Coronary artery (tissue), 2 donors: ENCODE measurements around the gene CNOT4.
"Not testable (repeated sequence)": the region's sequence is repeated elsewhere in the genome, so short reads cannot be mapped to it uniquely, and the experiment has no call there.

Experiments used
- DNase-seq: peaks from one replicate; pipeline ENCODE4 v3.0.0-alpha.2; 2017; ENCODE audit warnings: low spot score
- H3K27ac ChIP-seq, 2 donors: fragments of 200-600 bp; sonication (generic); one replicate each; pipeline ENCODE4 v1.5.1; 2016 to 2019
- H3K4me3 ChIP-seq: fragments of 200-600 bp; sonication (generic); 2 replicates; pipeline ENCODE4 v1.5.1; 2016; ENCODE audit warnings: mild to moderate bottlenecking, moderate library complexity
- TF ChIP-seq, protein P1 (sequence below): fragments of 200-600 bp; sonication (generic); IDR thresholded peaks from one replicate; pipeline ENCODE4 v1.5.1; 2019; ENCODE audit warnings: antibody characterized with exemption

CNOT4 gene

DNA sequence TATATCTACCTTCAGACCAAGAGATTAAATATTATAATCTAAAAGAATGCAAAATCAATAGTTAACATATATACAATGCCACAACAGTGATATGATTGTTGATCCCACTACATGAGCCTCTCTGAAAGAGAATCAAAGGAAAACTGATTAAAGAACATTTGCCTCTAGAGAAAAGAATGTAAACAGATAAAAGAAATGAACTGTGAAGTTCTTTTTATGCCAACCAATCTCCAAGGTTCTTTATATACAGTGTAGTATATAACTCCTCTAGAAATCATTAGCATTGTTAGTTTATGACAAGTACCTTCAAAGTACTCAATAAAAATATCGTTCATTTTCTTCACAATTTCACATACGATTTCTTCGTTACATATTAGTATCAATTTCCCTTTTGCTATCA, 20.1 kb downstream of the CNOT4 start:
- TF ChIP-seq, protein P1, sequence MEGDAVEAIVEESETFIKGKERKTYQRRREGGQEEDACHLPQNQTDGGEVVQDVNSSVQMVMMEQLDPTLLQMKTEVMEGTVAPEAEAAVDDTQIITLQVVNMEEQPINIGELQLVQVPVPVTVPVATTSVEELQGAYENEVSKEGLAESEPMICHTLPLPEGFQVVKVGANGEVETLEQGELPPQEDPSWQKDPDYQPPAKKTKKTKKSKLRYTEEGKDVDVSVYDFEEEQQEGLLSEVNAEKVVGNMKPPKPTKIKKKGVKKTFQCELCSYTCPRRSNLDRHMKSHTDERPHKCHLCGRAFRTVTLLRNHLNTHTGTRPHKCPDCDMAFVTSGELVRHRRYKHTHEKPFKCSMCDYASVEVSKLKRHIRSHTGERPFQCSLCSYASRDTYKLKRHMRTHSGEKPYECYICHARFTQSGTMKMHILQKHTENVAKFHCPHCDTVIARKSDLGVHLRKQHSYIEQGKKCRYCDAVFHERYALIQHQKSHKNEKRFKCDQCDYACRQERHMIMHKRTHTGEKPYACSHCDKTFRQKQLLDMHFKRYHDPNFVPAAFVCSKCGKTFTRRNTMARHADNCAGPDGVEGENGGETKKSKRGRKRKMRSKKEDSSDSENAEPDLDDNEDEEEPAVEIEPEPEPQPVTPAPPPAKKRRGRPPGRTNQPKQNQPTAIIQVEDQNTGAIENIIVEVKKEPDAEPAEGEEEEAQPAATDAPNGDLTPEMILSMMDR, result no peak
- Histone ChIP-seq H3K4me3 (no peak overlapping the region), H3K27ac (no peak overlapping the region)
- DNase-seq, result no peak

DNA sequence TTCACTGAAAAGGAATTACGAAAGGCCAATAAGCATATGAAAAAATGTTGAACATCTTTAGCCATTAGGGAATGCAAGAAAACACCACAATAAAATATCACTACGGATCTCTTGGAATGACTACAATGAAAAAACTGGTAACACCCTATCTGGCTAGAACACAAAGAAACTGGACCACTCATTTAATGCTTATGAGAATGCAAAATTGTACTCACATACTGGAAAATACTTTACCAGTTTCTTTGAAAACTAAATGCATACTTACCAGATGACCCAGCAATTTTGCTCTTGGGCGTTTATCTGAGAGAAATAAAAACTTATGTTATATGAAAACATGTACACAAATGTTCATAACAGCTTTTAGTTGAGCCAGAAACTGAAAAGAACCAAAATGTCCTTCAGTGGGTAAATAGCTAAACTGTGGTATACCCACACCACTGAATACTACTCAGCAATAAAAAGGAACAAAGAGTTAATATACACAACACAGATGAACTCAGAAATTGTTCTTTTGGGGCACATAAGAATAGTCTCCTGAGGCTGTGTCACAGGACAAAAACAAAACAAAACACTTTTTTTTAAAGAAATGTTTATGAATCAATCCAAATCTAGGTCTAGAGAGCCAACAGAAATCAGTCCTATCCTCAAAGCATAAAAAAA, 23.5 kb downstream of the CNOT4 start:
- DNase-seq, result no peak
- TF ChIP-seq, protein P1, result no peak
- H3K4me3 ChIP-seq, result no peak overlapping the region
- no peak overlapping the region for H3K27ac ChIP-seq

DNA sequence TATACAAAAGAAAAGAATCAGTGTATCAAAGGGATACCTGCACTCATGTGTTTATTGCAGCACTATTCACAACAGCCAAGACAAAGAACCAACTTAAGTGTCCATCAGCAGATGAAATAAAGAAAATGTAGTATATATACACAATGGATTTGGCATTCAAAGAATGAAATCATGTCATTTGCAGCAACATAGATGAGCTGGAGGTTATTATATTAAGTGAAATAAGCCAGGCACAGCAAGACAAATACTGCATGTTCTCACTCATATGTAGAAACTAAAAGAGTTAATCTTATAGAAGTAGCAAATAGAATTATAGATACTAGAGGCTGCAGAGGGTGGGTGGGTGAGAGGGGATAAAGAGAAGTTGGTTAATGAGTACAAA, 28.3 kb downstream of the CNOT4 start:
- Histone ChIP-seq H3K27ac (no peak overlapping the region), H3K4me3 (no peak overlapping the region)
- TF ChIP-seq, protein P1, result no peak
- no peak for DNase-seq

DNA sequence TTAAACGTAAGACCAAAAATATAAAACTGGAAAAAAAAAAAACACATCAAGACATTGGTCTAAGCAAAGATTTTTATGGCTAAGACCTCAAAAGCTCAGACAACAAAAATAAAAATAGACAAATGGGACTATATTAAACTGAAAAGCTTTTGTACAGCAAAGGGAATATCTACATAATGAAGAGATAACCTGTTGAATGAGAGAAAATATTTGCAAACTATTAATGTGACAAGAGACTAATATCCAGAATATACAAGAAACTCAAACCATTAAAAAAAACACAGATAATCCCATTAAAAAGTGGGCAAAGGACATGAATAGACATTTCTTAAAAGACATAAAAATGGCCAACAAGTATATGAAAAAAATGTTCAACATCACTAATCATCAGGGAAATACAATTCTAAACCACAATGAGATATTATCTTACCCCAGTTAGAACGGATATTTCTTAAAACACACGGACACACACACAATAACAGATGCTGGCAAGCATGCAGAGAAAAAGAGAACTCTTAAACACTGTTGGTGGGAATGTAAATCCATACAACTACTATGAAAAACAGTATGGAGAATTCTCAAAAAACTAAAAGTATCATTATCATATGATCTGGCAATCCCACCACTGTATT, 28.8 kb downstream of the CNOT4 start:
- Histone ChIP-seq H3K4me3 (no peak overlapping the region), H3K27ac (no peak overlapping the region)
- no peak for DNase-seq

DNA sequence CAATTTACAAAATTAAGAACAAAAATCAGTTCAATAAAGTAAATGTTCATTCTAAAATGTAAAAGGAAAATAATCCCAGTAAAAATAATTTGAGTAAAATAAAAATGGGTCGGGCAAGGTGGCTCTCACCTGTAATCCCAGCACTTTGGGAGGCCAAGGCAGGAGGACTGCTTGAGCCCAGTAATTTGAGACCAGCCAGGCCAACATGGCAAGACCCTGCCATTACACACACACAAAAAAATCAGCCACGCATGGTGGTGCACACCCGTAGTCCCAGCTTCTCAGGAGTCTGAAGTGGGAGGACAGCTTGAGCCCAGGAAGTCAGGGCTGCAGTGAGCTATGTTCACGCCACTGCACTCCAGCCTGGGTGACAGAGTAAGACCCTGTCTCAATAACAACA, 34.4 kb downstream of the CNOT4 start:
- DNase-seq, result no peak
- TF ChIP-seq, protein P1, result no peak
- Histone ChIP-seq H3K27ac (no peak overlapping the region), H3K4me3 (no peak overlapping the region)

More for the DNA sequence above, 28.8 kb downstream of the CNOT4 start:
- TF ChIP-seq, protein P1, result no peak

DNA sequence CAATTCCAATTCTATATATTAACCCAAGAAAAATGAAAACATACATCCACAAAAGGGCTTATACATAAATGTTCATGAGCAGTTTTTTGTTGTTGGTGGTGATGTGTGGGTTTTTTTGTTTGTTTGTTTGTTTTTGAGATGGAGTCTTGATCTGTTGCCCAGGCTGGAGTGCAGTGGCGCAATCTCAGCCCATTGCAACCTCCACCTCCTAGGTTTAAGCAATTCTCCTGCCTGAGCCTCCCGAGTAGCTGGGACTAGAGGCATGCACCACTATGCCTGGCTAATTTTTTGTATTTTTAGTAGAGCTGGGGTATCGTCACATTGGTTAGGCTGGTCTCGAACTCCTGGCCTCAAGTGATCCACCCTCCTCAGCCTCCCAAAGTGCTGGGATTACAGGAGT, 40.2 kb downstream of the CNOT4 start:
- not testable (repeated sequence) for DNase-seq, H3K27ac ChIP-seq, H3K4me3 ChIP-seq

DNA sequence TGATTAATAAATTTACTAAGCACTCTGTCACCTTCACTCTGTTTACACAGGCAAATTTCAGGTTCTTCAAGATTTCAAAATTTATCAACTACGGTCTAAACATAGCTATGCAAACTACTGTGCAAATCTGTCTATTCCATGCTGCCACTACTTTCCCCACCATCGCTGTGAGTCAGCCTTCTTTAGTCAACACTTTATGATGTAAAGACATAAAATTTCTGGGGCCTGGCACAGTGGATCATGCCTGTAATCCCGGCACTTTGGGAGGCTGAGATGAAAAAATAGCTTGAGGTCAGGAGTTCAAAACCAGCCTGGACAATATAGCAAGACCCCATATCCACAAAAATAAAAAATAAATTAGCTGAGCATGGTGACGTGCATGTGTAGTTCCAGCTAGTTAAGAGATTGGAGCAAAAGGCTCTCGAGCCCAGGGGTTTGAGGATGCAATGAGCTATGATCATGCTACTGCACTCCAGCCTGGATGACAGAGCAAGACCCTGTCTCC, 42.6 kb downstream of the CNOT4 start:
- no peak overlapping the region for H3K27ac ChIP-seq
- TF ChIP-seq, protein P1, result no peak
- no peak for DNase-seq
- H3K4me3 ChIP-seq, result no peak overlapping the region
